HUDEP-2 (cell line): ENCODE data around the gene ALOX5.
"Not testable (repeated sequence)": the region's sequence is repeated elsewhere in the genome, so short reads cannot be mapped to it uniquely, and the experiment has no call there.

Experiments used
- DNase-seq, 76 experiments: peaks; one replicate each; lab custom pipeline; 2025; ENCODE audit not compliant: unreplicated experiment in 76 of 76; lab: John Stamatoyannopoulos, UW

Gene ALOX5

DNA sequence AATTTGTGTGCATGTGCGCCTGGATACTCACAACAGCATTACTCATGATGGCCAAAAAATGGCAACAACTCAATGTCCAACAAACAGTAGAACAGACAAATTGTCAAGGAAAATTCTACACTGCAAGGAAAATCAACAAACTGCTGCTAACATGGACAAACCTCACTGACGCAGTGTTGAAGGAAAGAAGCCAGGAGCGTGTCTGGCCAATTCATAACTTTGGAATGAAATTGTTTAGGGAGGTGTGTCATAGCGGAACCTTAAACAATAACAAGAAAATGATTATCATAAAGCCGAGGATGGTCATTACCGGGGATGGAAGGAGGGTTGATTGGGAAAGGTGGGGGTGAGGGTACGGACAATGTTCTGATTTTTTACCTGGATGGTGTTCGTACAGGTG, 29.1 kb downstream of the ALOX5 start:
- no peak for DNase-seq

GRCh38 chr10:45404087-45404769, 30.2 kb downstream of the ALOX5 start:
- DNase-seq = peak in 25 of 76 experiments; percentile 5 to 69 (median 35)

DNA sequence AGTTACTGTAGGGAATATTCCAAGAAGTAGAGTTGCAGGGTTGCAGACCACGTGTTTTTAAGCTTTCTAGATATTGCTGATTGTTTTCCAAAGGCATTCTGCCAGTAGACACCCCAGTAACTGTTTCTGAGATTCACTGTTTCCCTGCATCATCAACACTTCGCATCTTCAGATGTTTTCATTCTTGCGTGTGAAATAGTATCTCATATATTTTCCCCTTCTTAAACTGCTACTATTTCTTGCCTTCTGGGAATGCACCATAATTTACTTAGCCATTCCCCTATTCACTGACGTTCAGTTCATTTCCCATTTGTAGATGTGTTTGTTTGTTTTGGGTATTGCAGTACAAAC, 30.7 kb downstream of the ALOX5 start:
- DNase-seq = no peak

- peak in 35 of 76 experiments; percentile 10 to 86 (median 62) for DNase-seq
These were observed 33.5 kb downstream of the ALOX5 start for GRCh38 chr10:45407542-45407941.

DNA sequence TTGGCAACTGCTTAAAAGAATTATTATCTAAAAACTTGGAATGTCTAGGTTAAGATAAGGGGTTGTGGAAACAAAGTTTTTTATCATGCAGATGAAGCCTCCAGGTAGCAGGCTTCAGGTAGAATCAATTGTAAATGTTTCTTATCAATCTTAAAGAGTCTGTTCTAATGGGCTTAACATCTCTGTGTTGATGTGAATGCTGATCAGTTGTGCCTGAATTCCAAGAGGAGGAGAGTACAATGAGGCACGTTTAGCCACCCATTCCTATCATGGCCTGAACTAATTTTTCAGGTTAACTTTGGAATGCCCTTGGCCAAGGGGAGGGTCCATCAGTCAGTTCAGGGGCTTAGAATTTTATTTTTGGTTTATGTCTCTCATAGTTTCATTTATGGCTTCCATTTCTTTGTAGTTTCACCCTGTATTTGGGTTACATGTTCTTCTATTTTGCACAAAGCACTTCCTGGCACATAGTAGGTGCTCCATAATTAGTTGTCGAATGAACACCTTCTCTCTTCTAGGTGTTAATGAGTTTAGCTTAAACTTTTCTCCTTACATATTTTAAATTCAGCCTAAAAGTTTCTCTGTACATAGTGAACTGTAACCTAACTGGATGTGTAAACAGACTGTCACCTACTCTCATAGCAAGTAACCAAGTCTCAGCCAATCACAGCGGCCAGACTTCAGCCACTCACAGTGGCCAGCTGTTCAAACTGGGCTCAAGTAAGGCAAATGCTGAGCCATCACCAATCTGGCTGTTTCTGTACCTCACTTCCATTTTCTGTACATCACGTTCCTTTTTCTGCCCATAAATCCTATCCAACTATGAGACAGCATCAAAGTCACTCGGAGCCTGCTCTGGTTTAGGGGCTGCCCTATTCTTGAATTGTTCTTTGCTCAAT, 34.7 kb downstream of the ALOX5 start:
- no peak for DNase-seq

- not testable (repeated sequence) for DNase-seq
These were observed 35.3 kb downstream of the ALOX5 start for GRCh38 chr10:45409347-45409746.

DNA sequence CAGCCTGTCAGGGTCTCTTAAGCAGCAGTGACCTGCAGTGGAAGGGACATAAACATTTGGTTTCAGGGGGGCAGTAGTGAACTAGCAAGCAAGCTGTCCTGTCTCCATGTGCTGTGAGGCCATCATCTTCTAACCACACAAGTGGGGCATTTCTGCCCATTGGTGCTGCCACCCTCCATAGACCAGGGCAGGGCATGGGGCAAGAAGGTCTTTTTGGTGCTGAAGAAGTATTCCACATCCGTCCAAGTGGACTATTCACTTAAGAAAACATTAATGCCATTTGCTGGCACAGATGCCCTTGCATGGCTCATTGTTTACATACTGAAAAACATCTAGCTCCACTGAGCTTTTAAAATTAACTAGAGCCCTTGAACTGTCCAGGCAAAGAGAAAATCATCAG, 35.8 kb downstream of the ALOX5 start:
- DNase-seq = no peak

DNA sequence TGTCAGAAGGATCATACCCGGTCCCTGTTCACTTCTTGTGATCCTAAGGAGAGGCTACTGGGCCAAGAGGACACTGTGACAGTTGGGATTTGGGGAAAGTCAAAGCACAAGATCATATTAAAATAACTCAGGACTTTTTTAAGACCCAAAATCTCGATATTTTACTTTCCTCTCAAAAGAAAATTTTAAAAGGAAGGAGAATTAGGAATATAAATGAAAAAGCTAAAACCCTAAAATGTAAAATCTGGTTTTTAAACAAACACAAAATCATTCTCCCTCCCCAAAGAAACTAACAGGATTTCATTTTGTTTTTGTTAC, 36.4 kb downstream of the ALOX5 start:
- DNase-seq = no peak

GRCh38 chr10:45410807-45411606, 37.0 kb downstream of the ALOX5 start:
- DNase-seq = peak in 36 of 76 experiments; percentile 7 to 78 (median 34)

- no peak for DNase-seq
These were observed 37.6 kb downstream of the ALOX5 start for GRCh38 chr10:45411607-45411940.

DNA sequence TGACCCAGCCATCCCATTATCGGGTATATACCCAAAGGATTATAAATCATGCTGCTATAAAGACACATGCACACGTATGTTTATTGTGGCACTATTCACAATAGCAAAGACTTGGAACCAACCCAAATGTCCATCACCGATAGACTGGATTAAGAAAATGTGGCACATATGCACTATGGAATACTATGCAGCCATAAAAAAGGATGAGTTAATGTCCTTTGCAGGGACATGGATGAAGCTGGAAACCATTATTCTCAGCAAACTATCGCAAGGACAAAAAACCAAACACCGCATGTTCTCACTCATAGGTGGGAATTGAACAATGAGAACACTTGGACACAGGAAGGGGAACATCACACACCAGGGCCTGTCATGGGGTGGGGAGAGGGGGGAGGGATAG, 41.0 kb downstream of the ALOX5 start:
- DNase-seq = not testable (repeated sequence)

DNA sequence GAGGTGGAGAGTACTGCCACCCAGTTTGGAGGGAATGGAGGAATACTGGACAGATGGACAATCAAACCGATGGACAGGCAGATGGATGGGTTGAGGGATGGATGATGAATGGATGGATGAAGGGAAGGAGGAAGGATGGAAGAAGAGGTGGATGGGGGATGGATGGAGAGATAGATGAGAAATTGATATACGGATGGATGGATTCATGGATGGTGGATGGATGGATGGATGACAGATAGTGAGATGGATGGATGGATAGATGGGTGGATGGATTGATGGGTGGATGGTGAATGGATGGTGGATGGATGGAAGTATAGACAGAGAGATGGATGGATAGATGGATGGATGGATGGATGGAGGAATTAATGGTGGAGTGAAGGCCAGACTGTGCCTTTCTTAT, 42.6 kb downstream of the ALOX5 start:
- DNase-seq = no peak

GRCh38 chr10:45417746-45418145, 43.7 kb downstream of the ALOX5 start:
- DNase-seq = peak in 3 of 76 experiments; percentile 3 to 14 (median 11)

- no peak for DNase-seq
These were observed 44.4 kb downstream of the ALOX5 start for GRCh38 chr10:45418417-45418848.

- DNase-seq = peak in 71 of 76 experiments; percentile 10 to 84 (median 60)
These were observed 45.0 kb downstream of the ALOX5 start for GRCh38 chr10:45418849-45419675.

DNA sequence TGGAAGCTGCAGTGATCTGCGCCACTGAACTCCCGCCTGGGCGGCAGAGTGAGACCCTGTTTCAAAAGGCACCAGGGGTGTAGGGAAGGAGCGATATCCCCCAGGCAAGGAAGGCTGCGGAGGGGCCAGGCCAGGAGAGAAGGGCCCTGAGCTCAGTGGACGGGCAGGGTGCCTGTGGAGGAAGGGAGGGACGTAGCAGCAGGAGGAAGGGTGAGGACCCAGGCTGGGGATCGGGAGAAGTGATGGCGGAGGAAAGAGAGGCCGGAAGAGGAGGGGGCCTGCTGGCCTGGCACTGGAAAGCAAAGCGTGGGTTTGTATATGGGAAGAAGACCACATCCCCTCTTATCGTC, 45.6 kb downstream of the ALOX5 start:
- DNase-seq = peak in 6 of 76 experiments; percentile 20 to 54 (median 43)

- peak in 75 of 76 experiments; percentile 17 to 82 (median 62) for DNase-seq
These were observed 46.6 kb downstream of the ALOX5 start for GRCh38 chr10:45420453-45421192.

DNA sequence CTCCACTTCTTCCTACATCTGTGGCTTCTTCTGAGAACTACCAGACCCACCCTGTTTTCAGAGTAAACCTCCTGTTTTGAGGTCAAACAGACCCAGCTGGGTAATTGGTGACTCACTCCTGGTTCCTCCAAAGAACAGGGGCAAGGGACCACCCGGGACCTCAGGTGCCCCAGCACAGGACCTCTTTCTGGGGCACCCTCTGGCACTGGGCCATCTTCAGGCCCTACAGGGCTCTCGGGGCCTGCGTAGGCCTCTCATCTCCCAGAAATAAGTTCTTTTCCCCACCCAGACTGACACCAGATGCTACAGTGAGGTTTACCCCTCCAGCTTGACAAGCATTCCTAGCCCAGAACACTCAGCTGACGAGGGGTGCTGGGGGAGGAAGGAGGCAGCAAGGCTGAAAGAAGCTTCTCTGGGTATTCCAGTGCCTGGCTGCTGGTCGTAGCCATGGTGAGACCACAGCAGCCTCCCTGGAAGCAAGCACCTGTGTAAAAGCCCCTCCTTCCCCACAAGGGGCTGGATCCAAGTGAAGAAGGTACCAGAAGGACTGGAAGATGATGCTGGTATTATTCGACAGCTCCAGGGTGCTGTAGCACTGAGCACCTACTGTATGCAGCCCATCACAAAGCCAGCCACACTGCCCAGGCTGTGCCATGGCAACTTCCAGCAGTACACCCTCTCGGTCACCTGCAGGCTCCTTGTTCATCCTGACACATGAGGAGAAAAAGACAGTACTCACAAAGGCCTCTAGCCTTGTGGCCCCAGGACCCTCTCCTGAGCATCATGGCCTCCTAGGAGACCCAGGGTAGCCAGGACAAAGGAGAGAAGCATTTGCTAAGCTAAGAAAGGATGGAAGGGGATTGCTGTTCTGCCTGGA, 47.4 kb downstream of the ALOX5 start:
- peak in 45 of 76 experiments; percentile 10 to 75 (median 38) for DNase-seq
